GM21515 (cell line): ENCODE results near the gene CFAP61.
"Not testable (repeated sequence)": the region's sequence is repeated elsewhere in the genome, so short reads cannot be mapped to it uniquely, and the experiment has no call there.

Experiments used
- ATAC-seq: cut with Tn5 transposase; IDR thresholded peaks from one replicate; pipeline ENCODE4 v1.9.1; 2021; ENCODE audit not compliant: unreplicated experiment

Gene CFAP61

GRCh38 chr20:20085812-20086211 is 33.5 kb downstream of the CFAP61 start:
- no peak for ATAC-seq

GRCh38 chr20:20089018-20089417 is 36.7 kb downstream of the CFAP61 start:
- ATAC-seq = no peak

- ATAC-seq = no peak
Measured at GRCh38 chr20:20089939-20090338, 37.6 kb downstream of the CFAP61 start.

GRCh38 chr20:20092827-20093226 is 40.5 kb downstream of the CFAP61 start:
- no peak for ATAC-seq

- no peak for ATAC-seq
Measured at GRCh38 chr20:20094410-20094809, 42.1 kb downstream of the CFAP61 start.

GRCh38 chr20:20095114-20095872 is 43.0 kb downstream of the CFAP61 start:
- ATAC-seq = no peak

- ATAC-seq = no peak
Measured at GRCh38 chr20:20096421-20096820, 44.1 kb downstream of the CFAP61 start.

GRCh38 chr20:20100881-20101280 is 48.5 kb downstream of the CFAP61 start:
- no peak for ATAC-seq

GRCh38 chr20:20102163-20102562 is 49.8 kb downstream of the CFAP61 start:
- no peak for ATAC-seq

GRCh38 chr20:20102716-20103258 is 50.5 kb downstream of the CFAP61 start:
- ATAC-seq = no peak

- ATAC-seq = no peak
Measured at GRCh38 chr20:20103486-20103885, 51.2 kb downstream of the CFAP61 start.

GRCh38 chr20:20123187-20123586 is 70.9 kb downstream of the CFAP61 start:
- ATAC-seq = not testable (repeated sequence)

GRCh38 chr20:20130399-20130798 is 78.1 kb downstream of the CFAP61 start:
- no peak for ATAC-seq

GRCh38 chr20:20134941-20135575 is 82.7 kb downstream of the CFAP61 start:
- ATAC-seq = no peak

- ATAC-seq = no peak
Measured at GRCh38 chr20:20136313-20136712, 84.0 kb downstream of the CFAP61 start.

- ATAC-seq = no peak
Measured at GRCh38 chr20:20137851-20138250, 85.5 kb downstream of the CFAP61 start.

- ATAC-seq = no peak
Measured at GRCh38 chr20:20138301-20139064, 86.2 kb downstream of the CFAP61 start.

- no peak for ATAC-seq
Measured at GRCh38 chr20:20139403-20139802, 87.1 kb downstream of the CFAP61 start.

GRCh38 chr20:20143165-20143564 is 90.8 kb downstream of the CFAP61 start:
- ATAC-seq = no peak

- no peak for ATAC-seq
Measured at GRCh38 chr20:20143646-20144045, 91.3 kb downstream of the CFAP61 start.

- ATAC-seq = no peak
Measured at GRCh38 chr20:20148779-20149178, 96.4 kb downstream of the CFAP61 start.

GRCh38 chr20:20150241-20150640 is 97.9 kb downstream of the CFAP61 start:
- no peak for ATAC-seq
